HFF-Myc (cell line): ENCODE data around the gene CAPS2.
A peak's percentile ranks its signal among the peaks of the same experiment; 100 is the strongest.

Source experiments
- DNase-seq: peaks from one replicate; pipeline ENCODE4 v3.0.0-alpha.2; 2011; ENCODE audit warnings: low read depth; ENCODE audit errors: extremely low read depth
- H3K4me3 ChIP-seq: replicated peaks from 2 replicates; pipeline ENCODE4 v1.5.1; 2011; ENCODE audit warnings: low read depth, mild to moderate bottlenecking, control low read depth, low read length
- CTCF ChIP-seq: IDR thresholded peaks from 2 replicates; pipeline ENCODE4 v1.5.1; 2012; ENCODE audit warnings: mild to moderate bottlenecking, low read depth, low read length, control low read depth; ENCODE audit errors: missing control alignments

CAPS2 gene

GRCh38 chr12:75337905-75338304 lies 7.8 kb upstream of the CAPS2 start:
- no peak overlapping the region for H3K4me3 ChIP-seq
- DNase-seq, result no peak
- no peak for TF ChIP-seq CTCF

GRCh38 chr12:75334384-75335030 lies 4.4 kb upstream of the CAPS2 start, which contains the start of gene GLIPR1L1:
Gene GLIPR1L1 (plus strand): TSS chr12:75334670. CDS start chr12:75334729, 59 bp downstream.
- peak; percentile 84 for DNase-seq
- peak; percentile 80 for TF ChIP-seq CTCF
- H3K4me3 ChIP-seq, result peak within 1 kb of the TSS; percentile 36

GRCh38 chr12:75327642-75328041 lies 2.5 kb downstream of the CAPS2 start:
- DNase-seq, result no peak
- no peak for TF ChIP-seq CTCF
- H3K4me3 ChIP-seq, result no peak overlapping the region

GRCh38 chr12:75323663-75324062 lies 6.5 kb downstream of the CAPS2 start:
- no peak overlapping the region for H3K4me3 ChIP-seq
- no peak for TF ChIP-seq CTCF
- no peak for DNase-seq

GRCh38 chr12:75322464-75322863 lies 7.7 kb downstream of the CAPS2 start:
- no peak overlapping the region for H3K4me3 ChIP-seq
- no peak for DNase-seq
- no peak for TF ChIP-seq CTCF

- no peak for DNase-seq
- no peak overlapping the region for H3K4me3 ChIP-seq
- TF ChIP-seq CTCF, result no peak
These were observed 12.3 kb downstream of the CAPS2 start for GRCh38 chr12:75317784-75318183.

- no peak overlapping the region for H3K4me3 ChIP-seq
- no peak for DNase-seq
- TF ChIP-seq CTCF, result no peak
These were observed 14.6 kb downstream of the CAPS2 start for GRCh38 chr12:75315518-75315917.
